ENCODE measurements around the gene IL4R.
A peak's percentile ranks its signal among the peaks of the same experiment; 100 is the strongest.

Gene IL4R

DNA sequence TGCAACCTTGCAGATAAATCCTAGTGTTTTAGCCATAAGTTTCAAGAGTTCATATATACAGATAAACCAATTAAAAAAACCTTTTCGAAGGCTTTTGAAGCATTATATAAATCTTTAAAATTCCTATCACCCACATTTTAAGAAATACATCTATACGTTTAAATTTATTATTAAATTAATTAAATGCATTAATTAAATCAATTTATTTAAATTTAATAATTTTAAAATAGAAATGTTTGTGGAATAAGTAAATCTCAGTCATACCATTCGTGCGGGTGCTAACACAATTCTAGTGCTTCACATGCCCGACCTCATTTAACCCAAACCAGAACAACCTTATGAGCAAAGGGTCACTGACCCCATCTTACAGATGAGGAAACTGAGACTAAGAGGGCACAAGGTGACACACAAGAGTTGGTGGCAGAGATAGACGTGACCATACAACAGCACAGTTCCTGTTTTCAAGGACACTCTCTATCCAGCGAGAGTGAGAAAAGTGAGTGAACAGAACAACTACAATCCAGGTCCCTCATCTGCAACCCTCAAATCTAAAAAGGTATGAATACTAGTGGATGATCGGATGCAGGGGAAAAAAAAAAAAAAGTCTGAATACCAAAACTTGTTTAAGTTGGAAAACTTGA, 46.6 kb upstream of the IL4R start:
- H3K4me3 ChIP-seq (ENCODE audit: low read length) = no peak overlapping the region
- H3K36me3 ChIP-seq (replicated peaks; ENCODE audit: insufficient read depth, low read length) = no peaks in the 10 kb centered on the region
- no peak overlapping the region for H2AFZ ChIP-seq (ENCODE audit: low read length)
- H3K79me2 ChIP-seq (ENCODE audit: low read length) = no peaks in the 10 kb centered on the region
- no peak overlapping the region for H3K27ac ChIP-seq (ENCODE audit: low read length)
- H3K4me2 ChIP-seq (ENCODE audit: low read depth, low read length) = no peak overlapping the region
- no peaks in the 10 kb centered on the region for H3K4me1 ChIP-seq (ENCODE audit: low read length)
- DNase-seq = no peak
- H3F3A ChIP-seq (ENCODE audit: insufficient read depth, low read length) = no peaks in the 10 kb centered on the region; the same call in 1 of the 2 replicates
- H4K20me1 ChIP-seq (ENCODE audit: insufficient read depth, low read length) = no peaks in the 10 kb centered on the region
- no peaks in the 10 kb centered on the region for H3K9me3 ChIP-seq (replicated peaks; ENCODE audit: insufficient read depth, low read length)
- H3K9ac ChIP-seq (ENCODE audit: low read length) = no peak overlapping the region
- H3K27me3 ChIP-seq (replicated peaks; ENCODE audit: insufficient read depth, low read length) = no peaks in the 10 kb centered on the region
- TF ChIP-seq EZH2 (optimal IDR thresholded peaks at IDR 0.05; ENCODE audit: low read depth, low read length) (no peak), EZH2phosphoT487 (IDR thresholded peaks at IDR 0.05; ENCODE audit: low read length) (no peak)
- TF ChIP-seq, protein P1, sequence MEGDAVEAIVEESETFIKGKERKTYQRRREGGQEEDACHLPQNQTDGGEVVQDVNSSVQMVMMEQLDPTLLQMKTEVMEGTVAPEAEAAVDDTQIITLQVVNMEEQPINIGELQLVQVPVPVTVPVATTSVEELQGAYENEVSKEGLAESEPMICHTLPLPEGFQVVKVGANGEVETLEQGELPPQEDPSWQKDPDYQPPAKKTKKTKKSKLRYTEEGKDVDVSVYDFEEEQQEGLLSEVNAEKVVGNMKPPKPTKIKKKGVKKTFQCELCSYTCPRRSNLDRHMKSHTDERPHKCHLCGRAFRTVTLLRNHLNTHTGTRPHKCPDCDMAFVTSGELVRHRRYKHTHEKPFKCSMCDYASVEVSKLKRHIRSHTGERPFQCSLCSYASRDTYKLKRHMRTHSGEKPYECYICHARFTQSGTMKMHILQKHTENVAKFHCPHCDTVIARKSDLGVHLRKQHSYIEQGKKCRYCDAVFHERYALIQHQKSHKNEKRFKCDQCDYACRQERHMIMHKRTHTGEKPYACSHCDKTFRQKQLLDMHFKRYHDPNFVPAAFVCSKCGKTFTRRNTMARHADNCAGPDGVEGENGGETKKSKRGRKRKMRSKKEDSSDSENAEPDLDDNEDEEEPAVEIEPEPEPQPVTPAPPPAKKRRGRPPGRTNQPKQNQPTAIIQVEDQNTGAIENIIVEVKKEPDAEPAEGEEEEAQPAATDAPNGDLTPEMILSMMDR (IDR thresholded peaks at IDR 0.05; ENCODE audit: low read length) = no peak
- H3K9me2 ChIP-seq (replicated peaks; ENCODE audit: insufficient read depth, low read length) = no peaks in the 10 kb centered on the region

DNA sequence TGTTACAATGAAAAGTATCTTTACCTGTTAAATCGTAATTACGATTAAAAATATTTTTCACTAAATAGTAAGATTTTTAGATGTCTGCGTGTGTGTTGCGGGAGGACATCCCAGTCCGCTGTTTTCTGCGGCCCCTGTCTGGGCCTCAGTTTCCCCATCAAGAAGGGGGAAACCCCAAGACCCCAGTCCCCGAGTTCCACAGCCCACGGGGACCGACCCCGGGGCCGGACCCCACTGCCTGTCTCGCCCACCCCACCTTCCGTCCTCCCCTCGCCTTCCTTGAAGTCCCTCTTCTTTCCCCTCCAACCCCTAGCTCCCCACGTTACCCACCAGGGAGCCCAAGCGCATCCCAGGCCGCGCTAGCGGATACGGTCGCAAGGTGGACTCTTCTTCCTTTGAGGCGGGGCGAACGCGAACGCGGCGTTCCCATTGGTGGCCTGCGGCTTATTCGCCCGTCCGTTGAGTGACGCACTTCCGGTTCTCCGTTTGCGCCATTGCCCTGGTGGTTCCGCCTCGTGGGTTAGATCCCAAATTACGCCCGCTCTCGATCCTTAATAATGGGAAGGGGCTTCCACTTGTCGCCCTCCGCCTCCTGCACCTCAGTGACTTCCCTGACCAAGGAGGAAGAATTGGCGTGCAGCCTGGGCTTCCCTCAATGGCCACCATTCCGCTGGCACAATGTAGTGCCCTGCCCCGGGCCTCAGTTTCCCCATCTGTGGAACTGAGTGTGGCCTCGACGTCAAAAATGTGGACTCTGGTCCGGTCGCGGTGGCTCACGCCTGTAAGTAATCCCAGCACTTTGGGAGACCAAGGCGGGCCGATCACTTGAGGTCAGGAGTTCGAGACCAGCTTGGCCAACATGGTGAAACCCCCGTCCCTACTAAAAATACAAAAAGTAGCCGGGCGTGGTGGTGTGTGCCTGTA, 45.1 kb upstream of the IL4R start, which contains the start of gene NSMCE1:
Gene NSMCE1, minus strand, starts transcription at position 397 of the 924 bp plus-strand sequence. CDS start 11,202 bp downstream, outside the sequence.
- TF ChIP-seq EZH2phosphoT487 (IDR thresholded peaks at IDR 0.05; ENCODE audit: low read length) (no peak), EZH2 (optimal IDR thresholded peaks at IDR 0.05; ENCODE audit: low read depth, low read length) (no peak)
- TF ChIP-seq, protein P1 (IDR thresholded peaks at IDR 0.05; ENCODE audit: low read length) = no peak
- Histone ChIP-seq H3K9ac (ENCODE audit: low read length) (peak within 1 kb of the TSS; percentile 69; the same call in 1 of the 2 replicates), H3K36me3 (replicated peaks; ENCODE audit: insufficient read depth, low read length) (no peaks in the 10 kb centered on the region), H3K4me2 (ENCODE audit: low read depth, low read length) (peak within 1 kb of the TSS; percentile 56), H3K9me3 (replicated peaks; ENCODE audit: insufficient read depth, low read length) (no peaks in the 10 kb centered on the region), H3K9me2 (replicated peaks; ENCODE audit: insufficient read depth, low read length) (no peaks in the 10 kb centered on the region), H4K20me1 (ENCODE audit: insufficient read depth, low read length) (no peaks in the 10 kb centered on the region), H3K4me1 (ENCODE audit: low read length) (no peaks in the 10 kb centered on the region), H3K27ac (ENCODE audit: low read length) (peak within 1 kb of the TSS; percentile 1; the same call in 1 of the 2 replicates), H3K4me3 (ENCODE audit: low read length) (peak within 1 kb of the TSS; percentile 71), H3K79me2 (ENCODE audit: low read length) (no peaks in the 10 kb centered on the region), H3K27me3 (replicated peaks; ENCODE audit: insufficient read depth, low read length) (no peaks in the 10 kb centered on the region), H2AFZ (ENCODE audit: low read length) (peak within 1 kb of the TSS; percentile 94), H3F3A (ENCODE audit: insufficient read depth, low read length) (no peaks in the 10 kb centered on the region; the same call in 1 of the 2 replicates)
- DNase-seq = peak; percentile 95

DNA sequence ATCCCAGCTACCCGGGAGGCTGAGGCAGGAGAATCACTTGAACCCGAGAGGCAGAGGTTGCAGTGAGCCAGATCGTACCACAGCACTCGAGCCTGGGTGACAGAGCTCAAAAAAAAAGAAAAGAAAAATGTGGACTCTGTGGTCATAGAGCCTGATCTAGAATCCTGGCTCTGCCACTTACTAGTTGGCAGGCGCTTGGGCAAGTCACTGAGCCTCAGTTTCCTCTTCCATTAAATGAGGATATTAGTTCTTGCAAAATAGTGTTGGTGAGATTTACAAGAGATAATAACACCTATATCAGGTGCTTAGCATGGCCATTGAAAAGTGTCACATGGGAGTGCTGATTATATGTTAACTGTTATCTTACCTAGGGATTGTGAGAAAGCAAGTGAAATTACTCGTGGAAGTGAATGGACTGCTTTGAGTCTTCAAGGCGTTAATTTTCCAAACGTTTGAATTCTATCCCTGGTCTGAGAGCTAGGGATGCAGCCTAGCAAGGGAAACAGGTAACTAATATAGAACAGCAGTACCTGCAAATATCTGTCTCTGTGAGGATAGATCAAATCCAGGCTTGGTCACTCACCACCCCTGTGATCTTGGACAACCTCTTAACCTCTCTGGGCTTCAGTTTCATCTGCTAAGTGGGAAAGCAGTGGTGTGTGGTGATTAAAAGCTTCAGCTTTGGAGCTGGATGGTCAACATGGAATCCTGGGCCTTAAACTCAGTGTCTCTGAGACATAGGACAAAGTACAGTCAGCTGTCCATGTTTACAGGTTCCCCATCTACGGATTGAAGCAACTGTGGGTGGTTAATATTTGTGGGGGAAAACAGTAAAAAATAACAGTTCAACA, 44.2 kb upstream of the IL4R start:
- H3K36me3 ChIP-seq (replicated peaks; ENCODE audit: insufficient read depth, low read length) = no peaks in the 10 kb centered on the region
- no peak for DNase-seq

More for the DNA sequence above, 44.2 kb upstream of the IL4R start:
- Histone ChIP-seq H2AFZ (ENCODE audit: low read length) (peak overlapping the region; percentile 94; the same call in 1 of the 2 replicates), H3K9me2 (replicated peaks; ENCODE audit: insufficient read depth, low read length) (no peaks in the 10 kb centered on the region), H4K20me1 (ENCODE audit: insufficient read depth, low read length) (no peaks in the 10 kb centered on the region), H3K79me2 (ENCODE audit: low read length) (no peaks in the 10 kb centered on the region), H3K27me3 (replicated peaks; ENCODE audit: insufficient read depth, low read length) (no peaks in the 10 kb centered on the region), H3K4me3 (ENCODE audit: low read length) (no peak overlapping the region), H3K4me1 (ENCODE audit: low read length) (no peaks in the 10 kb centered on the region), H3K4me2 (ENCODE audit: low read depth, low read length) (peak overlapping the region; percentile 56; the same call in 1 of the 2 replicates), H3K27ac (ENCODE audit: low read length) (no peak overlapping the region), H3K9ac (ENCODE audit: low read length) (no peak overlapping the region), H3F3A (ENCODE audit: insufficient read depth, low read length) (no peaks in the 10 kb centered on the region; the same call in 1 of the 2 replicates), H3K9me3 (replicated peaks; ENCODE audit: insufficient read depth, low read length) (no peaks in the 10 kb centered on the region)
- TF ChIP-seq EZH2phosphoT487 (IDR thresholded peaks at IDR 0.05; ENCODE audit: low read length) (no peak), EZH2 (optimal IDR thresholded peaks at IDR 0.05; ENCODE audit: low read depth, low read length) (no peak)
- TF ChIP-seq, protein P1 (IDR thresholded peaks at IDR 0.05; ENCODE audit: low read length) = no peak
